Activated naive CD4-positive, alpha-beta T cell treated with anti-CD3 and anti-CD28 coated beads, Interleukin-2, amount 50 U/mL, for 72 hours (primary cell): Measurements from ENCODE around the gene UPB1. TPM values are rescaled to one million over a fixed set of nuclear protein-coding genes. Genes with fewer than 3 reads are reported as not detected.
A peak's percentile ranks its signal among the peaks of the same experiment; 100 is the strongest.
"Not testable (repeated sequence)": the region's sequence is repeated elsewhere in the genome, so short reads cannot be mapped to it uniquely, and the experiment has no call there.

Experiments used
- ATAC-seq, 2 donors: fragments of 150-1000 bp; cut with Tn5 transposase; 2 replicates each; pipeline ENCODE4 v1.10.0; 2021; ENCODE audit warnings: mild to moderate bottlenecking in 2 of 2, moderate library complexity in 2 of 2
- DNase-seq, 2 donors: peaks; one replicate each; pipeline ENCODE4 v3.0.0; 2021 to 2022; ENCODE audit warnings: low spot score in 2 of 2
- H3K27ac Mint-ChIP-seq, 2 donors: one replicate each; pipeline ENCODE4 v1.8.0; 2022; ENCODE audit warnings: mild to moderate bottlenecking in 2 of 2, mixed read lengths in 2 of 2
- H3K36me3 Mint-ChIP-seq, 2 donors: one replicate each; pipeline ENCODE4 v1.8.0; 2022; ENCODE audit warnings: mixed read lengths in 2 of 2
- H3K9me3 Mint-ChIP-seq, 2 donors: one replicate each; pipeline ENCODE4 v1.8.0; 2022; ENCODE audit warnings: mixed read lengths in 2 of 2
- total RNA-seq, 2 donors: library from RNA; stranded (reverse); gene quantifications; one replicate each; pipeline ENCODE4 v1.2.3, GENCODE V29; 2022

UPB1 gene
- total RNA-seq, 2 donors from 2014 or later, result 0.23 to 0.57 TPM

DNA sequence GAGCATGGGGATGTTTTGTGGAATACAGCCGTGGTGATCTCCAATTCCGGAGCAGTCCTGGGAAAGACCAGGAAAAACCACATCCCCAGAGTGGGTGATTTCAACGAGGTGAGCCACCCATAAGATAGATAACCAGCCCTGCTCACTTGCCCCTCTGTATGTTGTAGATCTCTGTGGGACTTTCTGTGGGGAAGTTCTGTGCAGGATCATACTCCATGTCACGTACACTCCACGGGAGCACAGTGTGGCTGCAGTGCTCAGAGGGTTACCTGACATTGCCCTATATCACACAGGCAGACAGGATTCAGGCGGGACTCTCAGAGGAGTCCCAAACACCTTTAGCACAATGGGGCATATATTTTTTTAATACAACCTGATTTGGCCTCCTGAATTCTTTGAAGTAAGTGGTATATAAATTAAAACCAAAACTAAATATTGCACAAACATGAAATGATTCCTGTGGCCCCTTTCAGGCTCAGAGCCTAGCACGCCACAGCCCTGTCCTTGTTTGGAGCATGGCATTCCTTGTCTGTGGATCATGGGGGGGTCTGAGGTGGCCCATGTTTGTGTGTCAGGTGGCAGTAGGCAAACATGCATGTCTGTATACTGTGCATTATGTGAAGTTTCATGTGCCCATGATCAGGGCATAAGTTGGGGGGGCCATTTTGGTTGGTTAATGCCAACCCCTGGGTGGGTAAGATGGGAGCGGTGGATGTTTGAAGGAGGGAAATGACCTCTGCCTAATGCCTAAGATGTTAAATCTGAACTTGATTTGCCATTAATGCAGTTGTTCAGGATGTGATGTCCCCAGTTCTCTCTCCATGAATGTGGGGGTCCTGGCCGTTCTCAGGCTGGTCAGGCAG lies 18.5 kb downstream of the UPB1 start:
- H3K27ac Mint-ChIP-seq, result no peak overlapping the region
- DNase-seq (no peak), ATAC-seq (no peak)
- H3K9me3 Mint-ChIP-seq, result no peaks in the 10 kb centered on the region
- no peaks in the 10 kb centered on the region for H3K36me3 Mint-ChIP-seq

DNA sequence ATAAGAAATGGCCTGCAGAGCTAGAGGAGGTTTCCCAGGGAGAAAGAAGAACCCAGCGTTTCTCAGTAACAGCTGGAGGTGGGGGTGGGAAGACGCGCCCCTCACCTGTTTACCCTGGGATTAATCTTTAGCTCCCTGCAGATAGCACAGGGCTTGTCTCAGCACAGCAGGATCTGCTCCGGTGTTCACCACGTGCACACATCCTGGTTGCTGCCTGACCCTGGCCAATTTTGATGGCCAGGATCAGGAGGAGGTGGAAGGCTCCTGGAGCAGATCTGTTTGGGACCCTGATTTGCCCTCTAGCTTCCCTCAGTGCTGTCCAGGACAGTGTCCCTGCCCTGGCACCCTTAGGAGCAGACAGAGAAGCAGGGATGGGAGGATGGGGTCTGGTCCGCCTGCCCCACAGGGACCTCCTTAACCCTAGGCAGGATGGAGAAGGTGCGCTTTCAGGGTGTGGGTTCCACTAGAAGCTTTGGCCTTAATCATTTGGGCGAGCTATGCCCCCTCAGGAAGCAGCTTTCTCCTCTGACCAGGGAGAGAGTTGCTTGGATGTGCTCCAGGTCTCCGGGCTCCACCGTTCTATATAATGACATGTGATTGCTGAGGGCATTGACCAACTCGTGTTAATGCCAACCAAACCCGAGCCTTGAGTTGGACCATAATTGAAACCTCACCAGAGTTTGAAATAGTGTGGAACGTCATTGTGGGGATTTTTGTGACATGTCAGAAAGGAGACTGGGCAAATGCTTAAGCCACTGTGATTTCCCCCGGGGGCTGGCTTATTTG lies 19.3 kb downstream of the UPB1 start:
- H3K9me3 Mint-ChIP-seq, result no peaks in the 10 kb centered on the region
- DNase-seq (no peak), ATAC-seq (no peak)
- H3K36me3 Mint-ChIP-seq, result no peaks in the 10 kb centered on the region
- no peak overlapping the region for H3K27ac Mint-ChIP-seq

DNA sequence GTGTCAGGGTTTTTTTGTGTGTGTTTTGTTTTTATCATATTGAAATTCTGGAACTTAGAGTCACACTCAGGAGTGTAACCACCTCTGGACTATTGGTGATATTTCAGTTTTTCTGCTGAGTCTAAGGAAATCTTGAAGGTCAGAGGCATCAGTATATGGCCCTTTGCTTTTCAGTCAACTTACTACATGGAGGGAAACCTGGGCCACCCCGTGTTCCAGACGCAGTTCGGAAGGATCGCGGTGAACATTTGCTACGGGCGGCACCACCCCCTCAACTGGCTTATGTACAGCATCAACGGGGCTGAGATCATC lies 19.9 kb downstream of the UPB1 start:
- H3K9me3 Mint-ChIP-seq, result no peaks in the 10 kb centered on the region
- no peak for ATAC-seq
- H3K27ac Mint-ChIP-seq, result no peak overlapping the region
- no peaks in the 10 kb centered on the region for H3K36me3 Mint-ChIP-seq
- no peak for DNase-seq

DNA sequence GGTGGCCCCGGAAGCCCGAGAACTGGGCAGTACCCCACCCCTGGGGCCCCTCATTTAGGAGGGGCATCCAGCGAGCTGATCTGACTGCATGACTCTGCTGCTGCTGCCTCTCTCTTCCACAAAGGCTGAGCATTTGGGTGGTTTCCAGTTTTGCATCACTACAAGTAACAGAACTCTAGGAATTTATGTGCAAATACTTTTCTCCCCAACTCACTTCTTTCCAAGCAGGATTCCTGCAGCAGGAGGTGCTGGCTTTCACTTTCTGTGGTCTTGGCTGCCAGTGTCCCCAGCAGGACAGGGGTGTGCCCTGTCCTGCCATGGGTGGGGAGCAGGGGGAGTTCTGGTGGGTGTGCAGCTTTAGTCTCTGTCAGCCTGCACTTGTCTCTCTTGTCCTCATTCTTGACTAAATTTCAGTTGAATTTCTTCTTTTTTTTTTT lies 21.2 kb downstream of the UPB1 start:
- Mint-ChIP-seq H3K9me3 (no peaks in the 10 kb centered on the region), H3K27ac (no peak overlapping the region), H3K36me3 (no peaks in the 10 kb centered on the region)
- DNase-seq (no peak), ATAC-seq (no peak)

DNA sequence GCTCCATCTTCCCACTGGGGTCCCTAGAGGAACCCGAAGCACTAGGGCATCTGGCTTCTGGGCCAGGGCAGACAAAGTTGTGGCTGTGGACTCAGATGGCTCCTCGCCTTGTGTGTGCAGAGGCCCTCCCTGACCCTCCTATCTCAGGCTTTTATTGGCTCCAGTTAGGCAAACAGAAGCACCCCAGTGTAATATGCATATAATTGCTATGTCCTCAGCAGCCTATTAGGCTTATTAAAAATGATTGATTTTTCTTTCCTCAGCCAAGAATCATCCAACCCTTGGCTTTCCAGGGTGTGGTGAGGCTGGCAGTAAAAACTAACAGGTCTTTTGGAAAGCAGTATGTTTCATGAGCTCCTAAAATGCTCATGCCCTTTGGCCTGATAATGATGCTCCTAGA lies 22.3 kb downstream of the UPB1 start:
- H3K9me3 Mint-ChIP-seq, result no peaks in the 10 kb centered on the region
- no peaks in the 10 kb centered on the region for H3K36me3 Mint-ChIP-seq
- H3K27ac Mint-ChIP-seq, result peak overlapping the region in 1 of 2 donors; percentile 12
- ATAC-seq (no peak), DNase-seq (no peak)

DNA sequence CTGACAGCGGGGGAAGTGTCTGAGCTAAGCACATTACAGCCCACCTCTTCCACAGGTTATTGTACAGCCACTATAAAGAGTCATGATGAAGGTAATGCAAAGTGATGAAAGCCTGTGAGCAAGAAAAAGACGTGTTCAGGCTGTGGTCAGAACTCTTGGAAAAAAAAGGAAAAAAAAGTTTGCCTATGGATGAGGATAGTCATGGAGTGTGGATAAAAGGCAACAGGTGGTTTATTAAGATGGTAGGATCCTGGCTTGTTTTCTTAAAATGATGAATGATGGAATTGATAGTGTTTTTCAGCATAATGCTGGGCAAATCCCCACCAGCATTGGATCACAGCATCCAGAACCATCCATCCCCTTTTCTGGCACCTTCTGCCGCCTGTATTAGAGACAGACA lies 23.1 kb downstream of the UPB1 start:
- DNase-seq (no peak), ATAC-seq (no peak)
- H3K27ac Mint-ChIP-seq, result no peak overlapping the region
- H3K36me3 Mint-ChIP-seq, result no peaks in the 10 kb centered on the region
- no peaks in the 10 kb centered on the region for H3K9me3 Mint-ChIP-seq

DNA sequence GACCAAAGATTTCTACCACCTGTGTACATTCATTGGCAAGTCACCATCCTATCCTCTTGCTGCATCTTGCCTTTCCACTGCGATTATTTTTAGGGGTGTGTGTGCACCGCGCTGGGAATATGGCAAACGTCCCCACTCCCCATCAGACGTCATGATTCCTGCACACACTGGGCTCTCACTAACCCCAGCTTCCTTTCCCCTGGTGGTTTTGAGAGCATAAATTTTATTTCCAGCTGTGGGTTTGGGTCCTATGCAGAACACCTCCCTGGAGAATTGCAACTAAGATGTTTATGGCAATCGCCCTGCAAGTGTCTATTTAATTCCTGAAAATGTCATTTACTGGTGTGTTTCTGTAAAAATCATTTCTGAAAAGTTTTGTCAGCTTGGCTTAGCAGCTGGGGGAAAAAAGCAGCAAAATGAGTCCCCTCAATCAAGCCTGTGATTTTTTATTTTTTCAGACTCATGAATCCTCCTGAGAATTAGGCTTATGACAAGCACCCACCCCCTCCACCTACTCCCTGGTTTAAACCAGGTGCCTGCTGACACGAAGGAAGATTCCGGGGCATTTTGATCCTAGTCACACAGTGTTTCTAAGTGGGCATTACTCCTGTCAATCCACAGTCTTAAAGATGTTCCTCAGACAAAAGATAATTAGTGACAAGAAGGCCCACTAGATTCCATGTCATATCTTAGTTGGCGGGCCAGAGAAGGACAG lies 23.8 kb downstream of the UPB1 start:
- H3K27ac Mint-ChIP-seq, result no peak overlapping the region
- ATAC-seq (no peak), DNase-seq (no peak)
- H3K9me3 Mint-ChIP-seq, result no peaks in the 10 kb centered on the region
- no peaks in the 10 kb centered on the region for H3K36me3 Mint-ChIP-seq

DNA sequence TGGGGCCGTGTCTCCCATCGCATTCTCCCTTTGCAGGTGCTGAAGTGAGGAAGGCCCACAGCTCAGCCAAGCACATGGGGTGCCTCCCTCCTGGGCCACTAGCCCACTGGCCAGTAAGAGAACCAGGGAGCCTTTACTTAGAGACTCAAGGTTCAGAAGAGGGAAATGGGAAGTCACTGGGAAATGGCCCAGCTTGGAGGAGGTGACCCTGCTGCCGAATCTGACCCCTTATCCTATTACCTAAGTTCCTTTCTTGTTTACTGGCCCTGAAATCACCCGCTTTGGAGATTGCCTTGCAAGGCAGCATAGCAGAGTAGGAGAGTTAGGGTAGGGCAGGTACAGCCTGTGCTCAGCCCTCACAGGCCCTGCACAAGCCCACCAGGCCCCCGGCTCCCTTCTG lies 24.4 kb downstream of the UPB1 start:
- Mint-ChIP-seq H3K27ac (no peak overlapping the region), H3K9me3 (no peaks in the 10 kb centered on the region), H3K36me3 (no peaks in the 10 kb centered on the region)
- ATAC-seq, result no peak
- DNase-seq, result no peak

DNA sequence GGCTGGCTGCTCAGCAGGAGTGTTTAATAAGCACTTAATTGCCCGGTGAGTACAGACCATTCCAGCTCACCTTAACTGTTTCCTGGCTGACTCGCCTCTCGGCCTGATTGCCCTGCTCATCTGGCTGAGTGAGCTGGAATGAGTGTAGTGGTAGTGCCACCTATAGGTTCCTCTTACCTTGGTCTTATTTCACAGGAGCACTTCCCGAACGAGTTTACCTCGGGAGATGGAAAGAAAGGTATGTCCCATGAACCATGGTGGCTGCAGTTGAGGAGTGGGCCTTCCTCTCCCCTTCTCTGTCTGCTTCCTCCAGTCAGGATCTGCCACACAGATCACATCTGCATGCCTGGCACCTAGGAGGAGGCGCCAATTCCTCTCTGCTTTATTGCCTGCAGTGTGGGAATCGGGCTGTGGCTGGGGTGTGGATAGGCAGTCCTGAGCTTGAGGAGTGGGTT lies 26.7 kb downstream of the UPB1 start:
- no peaks in the 10 kb centered on the region for H3K9me3 Mint-ChIP-seq
- H3K36me3 Mint-ChIP-seq, result no peaks in the 10 kb centered on the region
- no peak overlapping the region for H3K27ac Mint-ChIP-seq
- ATAC-seq (peak; percentile 54 to 78), DNase-seq (peak in 1 of 2 donors; percentile 38)

DNA sequence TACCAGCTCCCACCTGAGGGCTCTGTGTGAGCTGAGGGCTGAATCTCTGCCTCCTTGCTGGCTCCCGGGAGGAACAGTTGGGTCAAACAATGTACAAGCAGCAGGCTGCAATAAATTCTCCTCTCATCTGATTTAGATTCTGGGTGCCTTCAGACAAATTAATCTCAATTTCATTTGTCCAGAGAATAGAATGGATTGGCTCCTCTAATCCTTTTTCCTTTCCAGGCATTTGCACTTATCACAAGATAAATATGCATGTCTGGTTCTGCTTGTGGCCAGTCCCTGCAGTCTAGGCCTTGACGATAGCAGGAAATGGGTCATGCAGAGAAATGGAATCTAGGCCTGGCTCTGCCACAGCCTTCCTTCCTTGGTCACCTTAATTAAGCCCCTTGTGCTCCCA lies 28.7 kb downstream of the UPB1 start:
- Mint-ChIP-seq H3K36me3 (no peaks in the 10 kb centered on the region), H3K9me3 (no peaks in the 10 kb centered on the region), H3K27ac (no peak overlapping the region)
- no peak for ATAC-seq
- DNase-seq, result no peak

DNA sequence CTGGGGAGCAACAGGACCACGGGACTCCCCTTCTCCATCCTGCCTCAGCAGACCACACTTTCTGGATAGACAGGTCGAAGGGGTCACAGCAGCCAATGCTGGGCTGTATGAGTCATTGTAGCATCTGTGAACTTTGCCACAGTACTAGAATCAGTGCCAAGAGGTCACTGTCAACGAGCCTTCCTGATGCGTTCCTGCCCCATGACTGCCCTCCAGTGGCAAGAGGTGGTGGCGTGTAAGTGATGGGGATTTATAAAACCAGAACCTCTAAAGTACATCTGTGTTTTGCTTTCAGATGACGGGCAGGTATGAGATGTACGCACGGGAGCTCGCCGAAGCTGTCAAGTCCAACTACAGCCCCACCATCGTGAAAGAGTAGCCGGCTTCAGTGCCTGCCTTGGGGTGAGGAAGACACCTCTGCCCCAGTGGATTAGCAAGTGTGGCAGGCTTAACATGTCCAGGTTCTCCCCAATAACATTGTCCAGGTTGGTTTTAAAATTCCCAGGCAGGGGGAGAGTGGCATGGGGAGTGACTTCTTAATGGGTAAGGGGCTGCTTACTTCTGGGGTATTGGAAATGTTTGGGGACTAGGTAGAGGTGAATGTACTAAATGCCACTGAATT lies 30.4 kb downstream of the UPB1 start:
- Mint-ChIP-seq H3K27ac (peak overlapping the region in 1 of 2 donors; percentile 67), H3K9me3 (no peaks in the 10 kb centered on the region), H3K36me3 (no peaks in the 10 kb centered on the region)
- DNase-seq, result peak; percentile 78 to 85
- peak; percentile 91 to 96 for ATAC-seq

DNA sequence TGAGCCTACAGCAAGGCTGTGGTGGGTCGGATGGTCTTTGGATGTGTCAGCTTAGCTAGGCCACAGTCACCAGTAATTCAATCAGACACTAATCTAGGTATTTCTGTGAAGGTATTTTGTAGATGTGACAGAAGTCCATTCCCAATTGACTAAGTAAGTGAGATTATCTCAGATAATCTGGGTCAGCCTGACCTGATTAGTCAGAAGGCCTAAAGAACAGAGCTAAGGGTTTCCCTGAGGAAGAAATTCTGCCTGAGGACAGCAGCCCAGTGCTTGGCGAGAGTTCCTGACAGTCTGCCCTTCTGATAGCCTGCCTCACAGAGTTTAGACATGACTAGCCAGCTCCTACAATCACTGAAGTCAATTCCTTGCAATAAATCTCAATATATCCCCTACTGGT lies 31.1 kb downstream of the UPB1 start:
- no peak for DNase-seq
- ATAC-seq, result no peak
- Mint-ChIP-seq H3K36me3 (no peaks in the 10 kb centered on the region), H3K9me3 (no peaks in the 10 kb centered on the region), H3K27ac (peak overlapping the region in 1 of 2 donors; percentile 67)

DNA sequence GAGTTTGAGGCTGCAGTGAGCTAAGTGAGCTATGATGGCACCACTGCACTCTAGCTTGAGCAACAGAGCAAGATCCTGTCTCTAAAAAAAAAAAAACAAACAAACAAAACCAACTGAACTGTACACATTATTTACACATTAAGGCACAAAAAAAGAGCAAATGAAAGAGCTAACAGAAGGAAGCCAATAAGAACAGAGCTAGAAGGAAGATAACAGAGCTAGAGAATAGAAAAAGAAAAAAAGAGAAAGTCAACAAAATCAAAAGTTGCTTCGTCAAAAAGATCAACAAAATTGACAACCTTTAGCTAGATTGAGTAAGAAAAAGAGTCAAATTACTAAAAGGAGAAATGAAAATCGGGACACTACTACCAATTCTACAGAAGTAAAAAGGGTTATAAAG lies 34.8 kb downstream of the UPB1 start:
- Mint-ChIP-seq H3K36me3 (no peaks in the 10 kb centered on the region), H3K27ac (no peak overlapping the region), H3K9me3 (no peaks in the 10 kb centered on the region)
- ATAC-seq (no peak), DNase-seq (no peak)

DNA sequence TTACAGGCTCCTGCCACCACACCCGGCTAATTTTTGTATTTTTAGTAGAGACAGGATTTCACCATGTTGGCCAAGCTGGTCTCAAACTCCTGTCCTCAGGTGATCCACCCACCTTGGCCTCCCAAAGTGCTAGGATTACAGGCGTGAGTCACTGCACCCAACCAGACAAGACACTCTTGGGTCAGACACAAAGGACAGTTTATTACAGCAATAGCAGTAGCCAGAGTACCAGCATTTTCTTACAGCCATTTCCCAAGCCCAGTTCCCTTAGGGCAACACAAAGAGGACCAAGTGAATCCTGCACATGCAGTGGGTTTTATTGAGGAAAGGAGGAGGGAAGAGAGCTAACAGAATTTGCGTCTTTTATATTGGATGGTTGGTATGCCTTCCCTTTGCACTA lies 35.8 kb downstream of the UPB1 start:
- not testable (repeated sequence) for DNase-seq, H3K27ac Mint-ChIP-seq, H3K9me3 Mint-ChIP-seq, H3K36me3 Mint-ChIP-seq, ATAC-seq

DNA sequence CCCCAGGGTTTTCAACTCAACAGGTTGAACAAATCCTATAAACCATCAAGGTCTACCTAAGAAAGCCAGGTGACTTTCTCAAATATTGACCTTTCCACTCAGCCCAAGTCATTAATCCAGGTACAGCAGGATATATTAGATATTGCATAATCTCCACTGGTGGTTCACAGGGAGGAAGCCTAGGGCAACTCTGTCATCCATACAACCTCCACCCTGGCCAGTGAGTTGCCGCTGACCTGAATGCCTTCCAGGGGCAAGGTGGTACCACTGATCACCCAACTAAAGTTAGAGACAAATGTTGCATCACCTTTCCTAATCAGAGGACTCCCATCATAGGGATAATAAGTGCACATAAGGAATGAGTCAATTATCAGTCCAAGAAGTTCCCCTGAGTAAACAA lies 36.9 kb downstream of the UPB1 start:
- no peak for ATAC-seq
- no peak for DNase-seq
- H3K36me3 Mint-ChIP-seq, result no peaks in the 10 kb centered on the region
- no peaks in the 10 kb centered on the region for H3K9me3 Mint-ChIP-seq
- H3K27ac Mint-ChIP-seq, result no peak overlapping the region

DNA sequence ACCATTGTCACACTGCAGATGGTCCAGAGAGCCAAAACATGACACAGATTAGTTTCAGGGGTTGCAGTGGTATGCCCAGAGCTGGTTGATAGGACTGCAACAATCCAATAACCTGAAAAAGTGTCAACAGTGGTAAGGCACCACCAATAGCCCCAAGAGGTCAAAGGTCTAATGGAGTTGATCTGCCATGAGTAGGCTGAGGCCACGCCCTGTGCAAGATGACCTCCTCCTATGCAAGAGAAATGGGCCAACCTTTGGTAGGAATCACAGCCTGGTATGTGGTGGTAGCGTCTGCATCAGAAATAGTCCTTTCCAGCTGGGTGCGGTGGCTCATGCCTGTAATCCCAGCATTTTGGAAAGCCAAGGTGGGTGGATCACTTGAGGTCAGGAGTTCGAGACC lies 40.2 kb downstream of the UPB1 start:
- Mint-ChIP-seq H3K27ac (no peak overlapping the region), H3K36me3 (no peaks in the 10 kb centered on the region)

DNA sequence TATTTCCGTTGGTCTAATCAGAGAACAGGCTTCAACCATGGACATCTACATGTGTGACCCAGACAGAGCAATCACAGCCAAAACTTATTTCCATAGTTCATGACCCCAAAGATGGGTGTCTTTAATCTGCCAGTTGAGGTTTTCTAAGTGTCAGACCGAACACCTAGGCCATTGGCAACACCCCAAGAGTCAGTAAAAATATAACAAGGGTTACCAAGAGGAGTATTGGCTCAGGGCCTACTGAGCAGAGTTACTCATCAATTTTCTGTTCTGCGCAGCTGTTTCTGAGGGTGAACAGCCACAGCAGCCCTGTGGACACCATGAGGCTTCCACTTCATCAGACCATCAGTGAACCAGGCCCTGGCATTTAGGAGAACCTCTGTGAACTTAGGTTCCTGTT lies 41.0 kb downstream of the UPB1 start:
- no peaks in the 10 kb centered on the region for H3K36me3 Mint-ChIP-seq
- no peaks in the 10 kb centered on the region for H3K9me3 Mint-ChIP-seq
- no peak for DNase-seq
- no peak overlapping the region for H3K27ac Mint-ChIP-seq
- no peak for ATAC-seq

More for the DNA sequence above, 40.2 kb downstream of the UPB1 start:
- no peak for DNase-seq
- ATAC-seq, result no peak
- H3K9me3 Mint-ChIP-seq, result no peaks in the 10 kb centered on the region
